Measurements from ENCODE around the gene PTGS1. TPM values are rescaled to one million over a fixed set of nuclear protein-coding genes. Genes with fewer than 3 reads are reported as not detected.

The PTGS1 gene
- total and polyA plus RNA-seq, 2 of the 8 experiments (the other 6 are each of a cell fraction or from before 2014, with no cell fraction given), result 1.1 to 1.9 TPM

DNA sequence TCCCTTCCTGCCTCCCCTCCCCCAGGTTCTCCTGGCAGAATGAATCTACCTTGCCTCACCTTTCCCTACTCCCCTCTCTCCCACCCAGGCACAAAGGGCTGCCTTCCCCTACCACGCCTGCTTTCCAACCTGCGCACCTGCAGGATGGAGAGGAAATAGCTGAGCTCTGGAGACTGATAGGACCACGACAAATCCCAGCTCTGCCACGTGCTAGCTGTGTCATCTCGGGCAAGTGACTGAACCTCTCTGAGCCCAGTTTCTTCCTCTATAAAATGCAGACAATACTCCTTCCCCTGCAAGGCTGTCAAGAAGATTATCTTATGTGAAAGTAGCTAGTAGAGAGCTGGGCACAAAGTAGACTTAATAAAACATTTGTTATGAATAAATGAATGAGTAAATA, 31.2 kb upstream of the PTGS1 start:
- WGBS, 2 experiments (ENCODE audit: extremely low coverage in 1 of 2, insufficient coverage in 1 of 2, insufficient read length in 1 of 2, insufficient replicate concordance in 2 of 2, low coverage in 1 of 2, low lambda C conversion rate in 2 of 2, missing lambda C conversion rate in 1 of 2), result 78% methylated on average over 5 of the region's 5 CpGs; no CpG with 5 or more reads in 1 of the 2 experiments
- TF ChIP-seq BACH1 (IDR thresholded peaks at IDR 0.05; ENCODE audit: low read length), result no peak
- TF ChIP-seq JUN (IDR thresholded peaks at IDR 0.05; ENCODE audit: low read depth, low read length), result no peak
- no peak for TF ChIP-seq ASH2L (IDR thresholded peaks at IDR 0.05; ENCODE audit: low read length)
- no peak for TF ChIP-seq MAFK (IDR thresholded peaks at IDR 0.05; ENCODE audit: low read depth, low read length)
- no peak for TF ChIP-seq SP2 (IDR thresholded peaks at IDR 0.05; ENCODE audit: low read length)
- TF ChIP-seq CHD1 (IDR thresholded peaks at IDR 0.05; ENCODE audit: low read depth, low read length), result no peak
- no peak for TF ChIP-seq FOSL1 (IDR thresholded peaks at IDR 0.05; ENCODE audit: insufficient read depth, low read depth, low read length)
- TF ChIP-seq BCL11A (IDR thresholded peaks at IDR 0.05; ENCODE audit: low read depth in 2 of 2, low read length in 2 of 2), result no peak
- TF ChIP-seq SIN3A (conservative IDR thresholded peaks at IDR 0.05 in 1 of 2, IDR thresholded peaks at IDR 0.05 in 1 of 2; ENCODE audit: low read depth in 1 of 2, low read length in 2 of 2), result no peak
- TF ChIP-seq CTBP2 (IDR thresholded peaks at IDR 0.05; ENCODE audit: borderline replicate concordance, insufficient read depth, insufficient read length, low read length), result no peak
- no peak for TF ChIP-seq SRF (IDR thresholded peaks at IDR 0.05; ENCODE audit: low read depth, low read length)
- no peak for TF ChIP-seq YY1 (IDR thresholded peaks at IDR 0.05; ENCODE audit: low read depth, low read length)
- TF ChIP-seq NRF1 (IDR thresholded peaks at IDR 0.05; ENCODE audit: low read depth, low read length), result no peak
- TF ChIP-seq BRCA1 (IDR thresholded peaks at IDR 0.05; ENCODE audit: low read depth, low read length), result no peak
- no peak for TF ChIP-seq HDAC2 (IDR thresholded peaks at IDR 0.05; ENCODE audit: borderline replicate concordance in 1 of 2, low read depth in 2 of 2, low read length in 2 of 2)

More for the DNA sequence above, 31.2 kb upstream of the PTGS1 start:
- Histone ChIP-seq H3K14ac (ENCODE audit: insufficient read length) (no peak overlapping the region), H3K4me2 (ENCODE audit: insufficient read depth in 1 of 2, low read depth in 2 of 2, low read length in 2 of 2) (no peak overlapping the region), H3K9me3 (ENCODE audit: insufficient read depth in 2 of 2, low read depth in 1 of 2, low read length in 1 of 2) (no peaks in the 10 kb centered on the region), H3K36me3 (ENCODE audit: control insufficient read depth in 2 of 4, insufficient read depth in 4 of 4, low read length in 3 of 4) (no peaks in the 10 kb centered on the region), H4K91ac (replicated peaks; ENCODE audit: insufficient read length, low read length) (no peak overlapping the region), H3K18ac (ENCODE audit: extremely low read depth, low read length) (no peak overlapping the region), H3K4me3 (ENCODE audit: extremely low read depth in 1 of 4, insufficient read depth in 2 of 4, low read depth in 3 of 4, low read length in 4 of 4) (no peak overlapping the region), H3K9ac (replicated peaks in 1 of 4; ENCODE audit: extremely low read depth in 1 of 4, low read depth in 3 of 4, low read length in 3 of 4) (no peak overlapping the region), H4K20me1 (replicated peaks in 1 of 2; ENCODE audit: control insufficient read depth in 1 of 2, insufficient read depth in 2 of 2, low read length in 2 of 2) (no peaks in the 10 kb centered on the region), H4K5ac (ENCODE audit: insufficient read length, low read depth, low read length) (no peak overlapping the region), H3K56ac (replicated peaks; ENCODE audit: insufficient read length, low read depth, low read length) (no peak overlapping the region), H2BK12ac (ENCODE audit: low read depth, low read length) (peak overlapping the region; percentile 52; the same call in 1 of the 2 replicates), H3K79me2 (ENCODE audit: control insufficient read depth in 1 of 2, insufficient read depth in 2 of 2, low read length in 2 of 2) (no peaks in the 10 kb centered on the region), H2BK120ac (replicated peaks; ENCODE audit: low read depth, low read length) (no peak overlapping the region), H4K8ac (ENCODE audit: extremely low read depth, insufficient read depth, low read length) (no peak overlapping the region), H2AK5ac (ENCODE audit: low read depth, low read length) (no peak overlapping the region), H2BK5ac (ENCODE audit: low read depth, low read length) (no peak overlapping the region), H3K27me3 (replicated peaks in 1 of 4; ENCODE audit: control insufficient read depth in 3 of 4, extremely low read depth in 1 of 4, insufficient read depth in 3 of 4, low read length in 3 of 4) (0 out of 7 replicates have a peak, but pooled peaks cover 0 to 2% (median 0%) of the 10 kb centered on the region in 4 experiments), H3K23ac (ENCODE audit: insufficient read length) (no peak overlapping the region), H3K4me1 (replicated peaks in 1 of 4; ENCODE audit: control insufficient read depth in 3 of 4, insufficient read depth in 4 of 4, low read length in 3 of 4) (peaks cover 18 to 44% (median 28%) of the 10 kb centered on the region in 4 experiments), H3K79me1 (ENCODE audit: low read depth, low read length) (no peaks in the 10 kb centered on the region), H3K4ac (replicated peaks; ENCODE audit: insufficient read length, low read depth, low read length) (no peak overlapping the region), H2BK15ac (ENCODE audit: low read length) (0 out of 2 replicates have a peak overlapping the region, but pooled peaks have one; percentile 40), H3K27ac (ENCODE audit: low read depth, low read length) (no peak overlapping the region), H2AFZ (ENCODE audit: low read length) (no peak overlapping the region), H2BK20ac (ENCODE audit: low read length) (no peak overlapping the region), H3K23me2 (ENCODE audit: low read depth, low read length) (peaks cover 4% of the 10 kb centered on the region)
- ChIA-PET CTCF (ENCODE audit: partially characterized antibody) (interaction anchor here (0.8 to 25.6 kb wide), 7 partner anchors 11 to 241 kb away, joined by 3 to 544 read pairs (median 3); no protein-coding TSS in a partner anchor), POLR2A (ENCODE audit: partially characterized antibody) (interaction anchor here (0.5 to 1.7 kb wide), 4 partner anchors 9 to 93 kb away, joined by 3 to 6 read pairs (median 3); no protein-coding TSS in a partner anchor)
- no peak for FAIRE-seq
- no peak for DNase-seq (ENCODE audit: low read depth in 1 of 2, low spot score in 2 of 2)

All from H1 (cell line).